Measurements from ENCODE around the gene SULT2B1.
"Not testable (repeated sequence)": the region's sequence is repeated elsewhere in the genome, so short reads cannot be mapped to it uniquely, and the experiment has no call there.

The SULT2B1 gene

GRCh38 chr19:48529156-48529555, 22.8 kb upstream of the SULT2B1 start:
- no peak for DNase-seq (ENCODE audit: low read depth)

GRCh38 chr19:48530066-48530720, 21.8 kb upstream of the SULT2B1 start:
- no peak for DNase-seq (ENCODE audit: low read depth)

DNA sequence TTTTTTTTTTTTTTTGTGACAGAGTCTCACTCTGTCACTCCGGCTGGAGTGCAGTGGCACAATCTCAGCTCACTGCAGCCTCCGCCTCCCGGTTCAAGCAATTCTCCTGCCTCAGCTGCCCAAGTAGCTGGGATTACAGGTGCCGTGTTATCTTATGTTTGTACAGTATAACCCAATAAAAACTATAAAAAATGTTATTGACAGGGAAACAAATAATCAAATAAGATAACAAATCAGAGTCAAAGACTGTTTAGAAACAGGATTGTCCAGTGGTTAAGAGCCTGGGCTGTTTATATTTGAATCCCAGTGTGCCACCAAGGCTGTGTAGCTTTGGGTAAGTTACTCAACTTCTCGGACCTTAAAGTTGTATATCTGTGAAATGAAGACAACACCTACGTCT, 21.2 kb upstream of the SULT2B1 start:
- no peak for DNase-seq (ENCODE audit: low read depth)

DNA sequence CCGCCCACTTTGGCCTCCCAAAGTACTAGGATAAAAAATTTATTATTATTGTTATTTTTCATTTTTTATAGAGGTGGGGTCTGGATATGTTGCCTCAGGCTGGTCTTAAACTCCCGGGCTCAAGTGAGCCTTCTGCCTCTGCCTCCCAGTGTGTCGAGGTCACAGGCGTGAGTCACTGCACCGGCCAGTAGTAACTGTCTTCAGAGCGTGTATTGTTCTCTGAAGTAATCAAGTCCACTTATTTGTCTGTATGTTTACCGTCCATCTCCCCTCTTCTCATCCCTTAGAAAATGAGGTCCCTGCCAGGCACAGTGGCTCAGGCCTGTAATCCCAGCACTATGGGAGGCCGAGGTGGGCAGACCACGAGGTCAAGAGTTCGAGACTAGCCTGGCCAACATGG, 18.2 kb upstream of the SULT2B1 start:
- no peak for DNase-seq (ENCODE audit: low read depth)

DNA sequence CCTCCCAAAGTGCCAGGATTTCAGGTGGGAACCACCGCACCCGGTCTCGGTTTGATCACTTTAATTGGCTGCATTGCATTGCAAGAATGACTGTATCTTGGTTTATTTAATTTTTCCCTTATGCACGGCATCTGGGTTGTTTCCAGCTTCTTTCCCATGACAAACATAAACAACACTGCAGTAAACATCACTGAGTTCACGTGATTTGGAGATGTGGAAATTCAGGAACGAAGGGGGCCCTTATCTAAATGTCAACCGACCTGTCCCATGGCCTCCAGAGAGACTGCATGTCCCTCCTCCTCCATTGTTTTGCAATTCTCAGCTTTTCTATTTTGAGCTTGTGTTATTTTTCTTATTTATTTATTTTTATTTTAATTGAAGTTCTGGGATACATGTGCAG, 14.4 kb upstream of the SULT2B1 start:
- DNase-seq (ENCODE audit: low read depth) = no peak

DNA sequence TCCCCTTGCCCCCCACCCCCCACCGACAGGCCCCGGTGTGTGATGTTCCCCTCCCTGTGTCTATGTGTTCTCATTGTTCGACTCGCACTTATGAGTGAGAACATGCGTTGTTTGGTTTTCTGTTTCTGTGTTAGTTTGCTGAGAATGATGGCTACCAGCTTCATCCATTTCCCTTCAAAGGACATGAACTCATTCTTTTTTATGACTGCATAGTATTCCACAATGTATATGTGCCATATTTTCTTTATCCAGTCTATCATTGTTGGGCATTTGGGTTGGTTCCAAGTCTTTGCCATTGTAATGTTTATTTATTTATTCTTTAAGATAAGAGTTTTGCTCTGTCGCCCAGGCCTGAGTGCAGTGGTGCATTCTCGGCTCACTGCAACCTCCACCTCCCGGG, 13.9 kb upstream of the SULT2B1 start:
- DNase-seq (ENCODE audit: low read depth) = not testable (repeated sequence)

- DNase-seq (ENCODE audit: low read depth) = no peak
Observed at GRCh38 chr19:48539503-48540096, 12.4 kb upstream of the SULT2B1 start.

DNA sequence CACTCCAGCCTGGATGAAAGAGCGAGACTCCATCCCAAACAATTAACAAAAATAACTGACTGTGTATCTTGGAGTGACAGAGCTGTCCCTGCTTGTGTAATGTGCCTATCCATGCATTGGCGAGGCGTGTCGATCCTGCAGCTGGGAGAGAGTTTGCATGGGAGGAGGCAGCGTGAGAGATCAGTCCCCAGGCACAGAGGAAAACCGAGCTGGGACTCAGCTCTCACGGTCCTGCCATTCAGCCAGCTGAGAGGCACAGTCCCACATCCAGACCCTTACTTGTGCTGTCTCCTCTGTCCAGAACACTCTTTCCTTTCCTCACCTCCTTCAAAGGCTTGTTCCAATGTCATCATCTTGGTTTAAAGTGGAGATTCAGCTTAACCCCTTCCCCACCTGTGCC, 11.9 kb upstream of the SULT2B1 start:
- DNase-seq (ENCODE audit: low read depth) = no peak

GRCh38 chr19:48541813-48542212, 10.2 kb upstream of the SULT2B1 start:
- no peak for DNase-seq (ENCODE audit: low read depth)

- no peak for DNase-seq (ENCODE audit: low read depth)
Observed at GRCh38 chr19:48543121-48543710, 8.8 kb upstream of the SULT2B1 start.

GRCh38 chr19:48544856-48545750, 6.9 kb upstream of the SULT2B1 start:
- DNase-seq (ENCODE audit: low read depth) = no peak

DNA sequence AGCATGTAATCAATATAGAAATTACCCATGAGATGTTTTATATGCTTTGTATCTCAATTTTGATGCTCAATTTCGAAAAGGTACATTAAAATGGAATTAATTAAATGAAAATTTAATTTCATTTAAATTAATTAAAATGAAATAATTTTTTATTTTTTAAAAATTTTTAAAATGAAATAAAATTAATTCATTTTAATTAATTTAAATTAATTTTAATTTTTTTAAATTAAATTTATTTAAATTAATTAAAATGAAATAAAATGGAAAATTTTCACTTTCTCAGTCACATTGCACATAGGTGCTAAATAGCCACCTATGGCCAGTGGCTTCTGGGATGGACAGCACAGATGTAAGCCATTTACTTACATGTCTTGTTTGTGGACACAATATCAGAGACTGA, 4.2 kb upstream of the SULT2B1 start:
- no peak for DNase-seq (ENCODE audit: low read depth)

DNA sequence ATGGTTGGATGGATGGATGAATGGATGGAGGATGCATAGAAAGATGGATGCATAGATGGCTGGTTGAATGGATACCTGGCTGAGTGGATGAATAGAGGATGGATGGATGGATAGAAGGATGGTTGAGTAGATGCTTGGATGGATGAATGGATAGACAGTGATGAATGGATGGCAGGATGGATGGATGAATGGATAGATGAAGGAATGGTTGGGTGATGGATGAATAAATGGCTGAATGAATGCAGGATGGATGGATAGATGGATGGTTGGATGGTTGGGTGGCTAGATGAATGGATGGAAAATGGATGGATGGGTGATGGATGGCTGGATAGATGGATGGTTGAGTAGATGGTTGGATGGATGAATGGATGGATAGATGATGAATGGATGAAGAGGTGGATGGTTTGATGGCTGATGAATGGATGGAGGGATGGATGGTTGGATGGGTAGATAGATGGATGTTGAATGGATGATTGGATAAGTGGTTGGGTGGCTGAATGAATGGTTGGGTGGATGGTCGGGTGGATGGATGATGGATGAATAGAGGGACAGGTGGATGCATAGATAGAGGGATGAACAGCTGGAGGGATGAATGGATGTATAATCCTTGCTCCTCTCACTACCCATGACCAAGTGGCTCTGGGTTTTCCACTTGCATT, 3.6 kb upstream of the SULT2B1 start:
- DNase-seq (ENCODE audit: low read depth) = no peak

GRCh38 chr19:48549380-48549779, 2.6 kb upstream of the SULT2B1 start:
- DNase-seq (ENCODE audit: low read depth) = no peak

- DNase-seq (ENCODE audit: low read depth) = no peak
Observed at GRCh38 chr19:48552406-48553322, 692 bp downstream of the SULT2B1 start.

DNA sequence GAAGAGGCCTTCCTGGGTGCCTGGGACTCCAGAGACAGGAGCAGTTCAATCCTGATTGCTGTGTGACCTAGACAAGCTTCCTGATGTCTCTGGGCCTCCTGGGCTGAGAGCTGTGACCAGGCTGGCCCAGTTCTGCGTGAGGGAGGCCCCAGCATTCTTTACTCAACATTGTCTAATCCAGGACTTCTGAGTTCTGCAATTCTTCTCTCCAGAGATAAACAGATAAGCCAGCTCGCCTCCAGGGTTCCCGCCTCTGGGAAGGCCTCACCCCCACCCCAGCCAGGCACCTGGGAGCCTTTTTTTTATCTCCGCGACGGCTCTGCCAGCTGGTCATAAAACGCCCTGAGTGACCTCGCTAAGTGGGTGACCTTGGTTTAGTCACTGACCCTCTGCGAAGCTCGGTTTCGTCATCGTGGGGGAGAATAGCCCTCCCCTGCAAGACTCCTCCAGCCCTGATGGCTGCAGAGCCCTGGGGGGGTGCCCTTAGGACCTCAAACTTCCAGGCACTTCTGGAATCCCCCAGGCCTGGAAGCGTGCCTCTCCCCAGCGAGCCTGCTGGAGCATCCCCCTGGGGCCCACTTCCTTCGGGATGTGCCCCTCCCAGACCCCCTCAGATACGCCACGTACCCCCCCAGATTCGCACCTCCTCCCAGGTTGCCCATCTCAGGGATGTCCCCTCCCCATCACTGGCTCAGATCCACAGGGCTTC, 1.9 kb downstream of the SULT2B1 start:
- DNase-seq (ENCODE audit: low read depth) = no peak

DNA sequence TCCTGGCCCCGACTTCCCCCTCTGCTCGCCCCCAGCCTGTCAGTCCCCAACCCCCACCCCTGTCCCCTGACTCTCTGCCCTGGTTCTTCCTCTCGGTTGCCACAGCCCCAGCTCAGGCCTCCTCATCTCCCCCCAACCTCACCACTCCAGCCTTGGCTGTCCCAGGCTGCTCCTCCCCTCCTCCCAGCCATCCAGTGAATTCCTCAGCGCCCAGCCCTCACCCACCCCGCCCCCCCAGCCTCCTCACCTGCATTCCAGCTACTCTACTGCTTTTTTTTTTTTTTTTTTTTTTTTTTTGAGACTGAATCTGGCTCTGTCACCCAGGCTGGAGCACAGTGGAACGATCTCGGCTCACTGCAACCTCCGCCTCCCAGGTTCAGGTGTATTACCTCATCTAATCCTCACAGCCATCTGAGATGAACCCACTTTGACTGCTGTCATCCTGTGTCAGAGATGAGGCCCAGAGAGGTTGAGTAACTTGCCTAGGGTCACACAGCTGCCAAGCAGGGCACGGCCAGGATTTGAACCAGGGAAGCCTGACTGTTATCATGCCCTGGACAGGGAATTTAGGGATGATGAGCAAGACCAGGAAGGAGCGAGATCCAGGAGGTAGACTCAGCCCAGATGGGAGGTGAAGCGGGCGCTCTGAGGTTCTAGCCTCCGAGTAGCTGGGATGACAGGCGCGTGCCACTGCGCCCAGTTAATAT, 2.6 kb downstream of the SULT2B1 start:
- DNase-seq (ENCODE audit: low read depth) = no peak

DNA sequence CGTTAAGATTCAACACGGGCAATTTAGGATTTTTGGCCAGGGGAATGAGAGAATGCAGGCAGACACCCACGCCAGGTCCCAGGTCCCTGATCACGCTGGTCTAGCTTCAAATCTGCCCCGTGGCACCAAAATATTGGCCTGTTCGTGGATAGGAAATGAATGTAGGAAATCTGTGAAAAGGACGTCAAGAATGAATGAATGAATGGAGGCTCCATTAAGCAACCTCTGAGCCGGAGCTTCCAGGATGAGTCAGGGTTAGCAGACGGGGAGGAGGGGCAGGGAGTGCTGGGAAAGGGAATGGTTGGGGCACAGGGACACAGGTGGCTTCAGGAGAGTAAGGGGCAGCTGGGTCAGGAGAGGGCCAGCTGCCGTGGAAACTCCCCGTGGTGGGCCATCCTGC, 4.2 kb downstream of the SULT2B1 start:
- DNase-seq (ENCODE audit: low read depth) = no peak

DNA sequence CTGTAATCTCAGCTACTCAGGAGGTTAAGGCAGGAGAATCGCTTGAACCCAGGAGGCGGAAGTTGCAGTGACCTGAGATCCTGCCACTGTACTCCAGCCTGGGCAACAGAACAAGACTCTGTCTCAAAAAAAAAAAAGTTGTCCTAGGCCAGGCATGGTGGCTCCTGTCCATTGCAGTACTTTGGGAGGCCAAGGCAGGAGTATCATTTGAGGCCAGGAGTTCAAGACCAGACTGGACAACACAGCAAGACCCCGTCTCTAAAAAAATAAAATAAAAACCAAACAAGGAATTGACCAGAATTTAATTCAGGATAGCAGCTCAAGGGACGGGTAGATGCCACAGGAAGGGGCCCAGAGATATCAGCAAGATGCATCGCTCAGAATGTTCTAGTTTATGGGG, 4.9 kb downstream of the SULT2B1 start:
- DNase-seq (ENCODE audit: low read depth) = no peak
